ENCODE data around the gene ITPR2.

DNA sequence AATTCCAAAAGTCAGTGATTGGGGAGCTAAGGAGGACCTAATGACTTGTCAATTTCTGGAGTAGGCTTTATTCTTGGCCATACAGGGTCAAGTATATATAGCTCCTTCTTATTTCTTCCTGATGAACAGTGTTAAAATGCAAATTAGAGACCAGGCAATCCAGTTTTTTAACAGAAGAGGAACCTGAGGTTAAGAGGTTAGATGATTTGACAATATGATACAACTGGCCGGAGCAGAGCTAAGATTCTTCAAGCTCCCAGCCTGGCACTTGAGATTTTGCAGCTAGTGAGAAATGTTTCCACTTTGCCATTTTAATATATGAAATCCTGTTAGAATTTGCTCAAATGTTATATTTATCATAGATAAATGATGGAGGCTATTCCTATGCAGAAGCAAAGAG, 433.6 kb downstream of the ITPR2 start:
- no peak for TF ChIP-seq CTCF (IDR thresholded peaks at IDR 0.05)
- TF ChIP-seq POLR2A (IDR thresholded peaks at IDR 0.05): no peak

Measured in adrenal gland (tissue), 5 donors.